ENCODE results near the gene ROCK1.
"Not testable (repeated sequence)": the region's sequence is repeated elsewhere in the genome, so short reads cannot be mapped to it uniquely, and the experiment has no call there.

The ROCK1 gene

DNA sequence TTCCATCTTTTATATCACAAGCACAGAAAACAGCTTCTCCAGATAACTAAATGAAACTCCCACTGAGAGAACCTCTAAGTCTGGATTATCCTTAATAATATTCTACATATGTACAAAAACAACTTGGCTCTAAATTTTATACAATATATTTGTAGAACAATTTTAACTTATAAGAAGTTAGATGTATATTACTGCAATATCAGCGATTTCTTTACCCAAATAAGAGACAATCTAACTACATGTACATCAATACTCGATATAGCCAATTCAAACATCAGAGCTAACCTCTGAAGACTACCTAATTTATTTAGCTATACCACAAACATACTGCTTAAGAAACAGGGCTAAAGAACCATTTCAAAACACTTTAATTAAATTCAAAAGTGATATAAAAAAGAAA is 148.6 kb downstream of the ROCK1 start:
- Histone ChIP-seq H3K79me2 (ENCODE audit: insufficient read depth, low read length) (no peaks in the 10 kb centered on the region), H4K20me1 (ENCODE audit: insufficient read depth, low read length, poor library complexity, severe bottlenecking) (peaks cover 4% of the 10 kb centered on the region), H3K4me3 (ENCODE audit: low read length, poor library complexity, severe bottlenecking) (no peak overlapping the region), H3K36me3 (ENCODE audit: insufficient read depth, low read length) (peaks cover 45% of the 10 kb centered on the region), H3K9me3 (ENCODE audit: insufficient read depth, low read depth, low read length) (no peaks in the 10 kb centered on the region), H3K9ac (ENCODE audit: low read depth, low read length, poor library complexity, severe bottlenecking) (no peak overlapping the region), H3K4me1 (ENCODE audit: insufficient read depth, low read length, poor library complexity, severe bottlenecking) (no peaks in the 10 kb centered on the region), H2AFZ (ENCODE audit: low read length) (no peak overlapping the region), H3F3A (ENCODE audit: low read depth) (no peaks in the 10 kb centered on the region), H3K9me2 (replicated peaks; ENCODE audit: low read depth, low read length) (no peaks in the 10 kb centered on the region), H3K27me3 (ENCODE audit: insufficient read depth, low read length, poor library complexity, severe bottlenecking) (no peaks in the 10 kb centered on the region), H3K4me2 (ENCODE audit: low read depth, low read length, poor library complexity, severe bottlenecking) (no peak overlapping the region)
- TF ChIP-seq EZH2phosphoT487 (IDR thresholded peaks at IDR 0.05; ENCODE audit: borderline replicate concordance): no peak

DNA sequence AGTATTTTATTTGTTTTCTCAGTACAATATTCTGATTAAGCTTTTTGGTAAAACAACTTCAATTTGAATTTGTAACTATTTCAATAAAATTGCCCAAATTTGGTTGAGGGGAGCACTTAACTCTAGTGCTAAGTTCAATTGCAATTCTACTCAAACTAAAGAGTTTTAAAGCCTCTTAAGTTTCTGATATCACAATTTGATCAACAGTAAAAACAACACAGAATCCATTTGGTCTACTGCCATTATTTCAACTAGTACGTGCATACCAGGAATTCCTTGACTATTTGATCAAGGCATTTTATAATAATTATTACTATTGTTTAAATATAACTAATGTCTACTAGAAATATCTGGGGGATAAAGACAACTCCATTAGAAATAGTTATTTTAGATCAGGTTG is 150.9 kb downstream of the ROCK1 start:
- H3F3A ChIP-seq (ENCODE audit: low read depth): no peaks in the 10 kb centered on the region
- no peaks in the 10 kb centered on the region for H3K9me3 ChIP-seq (ENCODE audit: insufficient read depth, low read depth, low read length)
- peaks cover 22% of the 10 kb centered on the region; the same call in 1 of the 2 replicates for H3K36me3 ChIP-seq (ENCODE audit: insufficient read depth, low read length)
- no peak overlapping the region for H3K4me2 ChIP-seq (ENCODE audit: low read depth, low read length, poor library complexity, severe bottlenecking)
- no peaks in the 10 kb centered on the region for H3K79me2 ChIP-seq (ENCODE audit: insufficient read depth, low read length)
- H3K27me3 ChIP-seq (ENCODE audit: insufficient read depth, low read length, poor library complexity, severe bottlenecking): no peaks in the 10 kb centered on the region
- H3K9me2 ChIP-seq (replicated peaks; ENCODE audit: low read depth, low read length): no peaks in the 10 kb centered on the region
- no peak overlapping the region for H3K4me3 ChIP-seq (ENCODE audit: low read length, poor library complexity, severe bottlenecking)
- H2AFZ ChIP-seq (ENCODE audit: low read length): no peak overlapping the region
- no peak overlapping the region for H3K9ac ChIP-seq (ENCODE audit: low read depth, low read length, poor library complexity, severe bottlenecking)
- H4K20me1 ChIP-seq (ENCODE audit: insufficient read depth, low read length, poor library complexity, severe bottlenecking): peaks cover 4% of the 10 kb centered on the region
- no peak for TF ChIP-seq EZH2phosphoT487 (IDR thresholded peaks at IDR 0.05; ENCODE audit: borderline replicate concordance)
- TF ChIP-seq, protein P1, sequence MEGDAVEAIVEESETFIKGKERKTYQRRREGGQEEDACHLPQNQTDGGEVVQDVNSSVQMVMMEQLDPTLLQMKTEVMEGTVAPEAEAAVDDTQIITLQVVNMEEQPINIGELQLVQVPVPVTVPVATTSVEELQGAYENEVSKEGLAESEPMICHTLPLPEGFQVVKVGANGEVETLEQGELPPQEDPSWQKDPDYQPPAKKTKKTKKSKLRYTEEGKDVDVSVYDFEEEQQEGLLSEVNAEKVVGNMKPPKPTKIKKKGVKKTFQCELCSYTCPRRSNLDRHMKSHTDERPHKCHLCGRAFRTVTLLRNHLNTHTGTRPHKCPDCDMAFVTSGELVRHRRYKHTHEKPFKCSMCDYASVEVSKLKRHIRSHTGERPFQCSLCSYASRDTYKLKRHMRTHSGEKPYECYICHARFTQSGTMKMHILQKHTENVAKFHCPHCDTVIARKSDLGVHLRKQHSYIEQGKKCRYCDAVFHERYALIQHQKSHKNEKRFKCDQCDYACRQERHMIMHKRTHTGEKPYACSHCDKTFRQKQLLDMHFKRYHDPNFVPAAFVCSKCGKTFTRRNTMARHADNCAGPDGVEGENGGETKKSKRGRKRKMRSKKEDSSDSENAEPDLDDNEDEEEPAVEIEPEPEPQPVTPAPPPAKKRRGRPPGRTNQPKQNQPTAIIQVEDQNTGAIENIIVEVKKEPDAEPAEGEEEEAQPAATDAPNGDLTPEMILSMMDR (conservative IDR thresholded peaks at IDR 0.05; ENCODE audit: low read length): no peak
- H3K4me1 ChIP-seq (ENCODE audit: insufficient read depth, low read length, poor library complexity, severe bottlenecking): no peaks in the 10 kb centered on the region

DNA sequence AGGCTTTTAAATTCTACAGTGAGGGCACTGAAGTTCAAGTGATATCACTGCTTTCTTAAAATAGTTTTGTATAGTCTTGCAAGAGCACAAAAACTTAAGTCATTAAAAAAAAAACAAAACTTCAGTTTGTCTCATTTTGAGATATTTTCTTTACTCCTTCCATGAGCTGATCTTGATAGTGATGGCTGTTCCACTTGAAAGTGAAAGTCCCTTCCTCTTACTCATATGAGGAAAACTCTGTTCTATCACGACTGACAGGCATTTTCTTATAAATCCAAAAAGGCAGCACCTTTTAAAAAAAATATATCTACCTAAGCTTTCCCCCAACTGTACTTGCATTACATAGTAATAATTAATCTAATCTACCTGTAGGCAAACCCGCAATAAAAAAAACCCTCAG is 160.8 kb downstream of the ROCK1 start:
- not testable (repeated sequence) for H4K20me1 ChIP-seq (ENCODE audit: insufficient read depth, low read length, poor library complexity, severe bottlenecking); H3K4me1 ChIP-seq (ENCODE audit: insufficient read depth, low read length, poor library complexity, severe bottlenecking); H3K9me3 ChIP-seq (ENCODE audit: insufficient read depth, low read depth, low read length); H2AFZ ChIP-seq (ENCODE audit: low read length); H3K36me3 ChIP-seq (ENCODE audit: insufficient read depth, low read length); H3K27me3 ChIP-seq (ENCODE audit: insufficient read depth, low read length, poor library complexity, severe bottlenecking); H3K9ac ChIP-seq (ENCODE audit: low read depth, low read length, poor library complexity, severe bottlenecking); H3K4me2 ChIP-seq (ENCODE audit: low read depth, low read length, poor library complexity, severe bottlenecking); H3K79me2 ChIP-seq (ENCODE audit: insufficient read depth, low read length); H3K9me2 ChIP-seq (replicated peaks; ENCODE audit: low read depth, low read length); H3K4me3 ChIP-seq (ENCODE audit: low read length, poor library complexity, severe bottlenecking); H3F3A ChIP-seq (ENCODE audit: low read depth)

Measured in Loucy (cell line).